Colonic mucosa (tissue), 4 donors: ENCODE results near the gene S100A6. TPM values are rescaled to one million over a fixed set of nuclear protein-coding genes. Genes with fewer than 3 reads are reported as not detected.

Experiments
- DNase-seq: peaks from one replicate; pipeline ENCODE4 v3.0.0-alpha.2; 2020
- H3K27ac ChIP-seq: fragments of 200-600 bp; one replicate; pipeline ENCODE4 v1.8.0; 2021
- H3K27me3 ChIP-seq: fragments of 200-600 bp; one replicate; pipeline ENCODE4 v1.8.0; 2021
- H3K36me3 ChIP-seq: fragments of 200-600 bp; one replicate; pipeline ENCODE4 v1.8.0; 2021
- H3K4me1 ChIP-seq: fragments of 200-600 bp; one replicate; pipeline ENCODE4 v1.8.0; 2021; ENCODE audit warnings: mild to moderate bottlenecking
- H3K4me3 ChIP-seq: fragments of 200-600 bp; one replicate; pipeline ENCODE4 v1.8.0; 2021
- H3K9ac ChIP-seq, 2 donors: one replicate each; pipeline ENCODE4 v1.7.0; 2013; ENCODE audit warnings: control low read depth in 2 of 2, low read depth in 2 of 2, low read length in 2 of 2
- H3K9me3 ChIP-seq: fragments of 200-600 bp; one replicate; pipeline ENCODE4 v1.8.0; 2021
- CTCF ChIP-seq: fragments of 200-600 bp; IDR thresholded peaks from one replicate; pipeline ENCODE4 v1.8.0; 2022; ENCODE audit warnings: antibody characterized with exemption, mild to moderate bottlenecking
- intact Hi-C: fragments of 100-400 bp; cut with DNase I; formaldehyde crosslinking; loops from one replicate; pipeline ENCODE4 v1.14.1; 2022
- total RNA-seq, 2 donors: library from RNA; stranded (reverse); fragmentation: NEBNext Ultra II Directional in 1 of 2; extraction: Animal tissue kit (Norgen Biotek cat#: 25700) in 1 of 2; gene quantifications; one replicate each; pipeline ENCODE4 v1.2.1, GENCODE V29; 2021
- donor health status: healthy.
- donor health status: DM: no; HTN: no; CAD: no.
- donor health status: DM: no; HTN: no; CAD: no.

Gene S100A6
- total RNA-seq, 2 donors from 2014 or later, result 2,444 to 2,474 TPM

GRCh38 chr1:153513023-153513422 is 22.8 kb downstream of the S100A6 start:
- no peak overlapping the region for H3K4me3 ChIP-seq
- no peaks in the 10 kb centered on the region for H3K36me3 ChIP-seq
- H3K9ac ChIP-seq, result no peak overlapping the region
- H3K4me1 ChIP-seq, result peaks cover 10% of the 10 kb centered on the region
- intact Hi-C loops, result loop anchor here (5.0 kb wide), 1 partner anchor 104 kb away; the partner anchor contains the start of gene S100A14
- no peak for DNase-seq
- no peak overlapping the region for H3K27ac ChIP-seq
- H3K27me3 ChIP-seq, result no peaks in the 10 kb centered on the region
- no peaks in the 10 kb centered on the region for H3K9me3 ChIP-seq
- TF ChIP-seq CTCF, result no peak

- H3K27ac ChIP-seq, result no peak overlapping the region
- no peak overlapping the region for H3K9ac ChIP-seq
- H3K9me3 ChIP-seq, result no peaks in the 10 kb centered on the region
Observed at GRCh38 chr1:153510984-153511410, 24.8 kb downstream of the S100A6 start.

GRCh38 chr1:153509729-153510354 is 25.9 kb downstream of the S100A6 start:
- Histone ChIP-seq H3K4me3 (no peak overlapping the region), H3K9ac (no peak overlapping the region), H3K27me3 (no peaks in the 10 kb centered on the region), H3K27ac (no peak overlapping the region), H3K4me1 (no peaks in the 10 kb centered on the region), H3K9me3 (no peaks in the 10 kb centered on the region), H3K36me3 (no peaks in the 10 kb centered on the region)
- peak; percentile 58 for TF ChIP-seq CTCF
- intact Hi-C loops, result loop anchor here (2.0 to 5.0 kb wide), 3 partner anchors 59 to 237 kb away; partner anchors contain the start of gene S100A14
- peak; percentile 82 for DNase-seq

More at GRCh38 chr1:153510984-153511410, 24.8 kb downstream of the S100A6 start:
- Histone ChIP-seq H3K4me3 (no peak overlapping the region), H3K36me3 (no peaks in the 10 kb centered on the region), H3K4me1 (peaks cover 4% of the 10 kb centered on the region), H3K27me3 (no peaks in the 10 kb centered on the region)
- TF ChIP-seq CTCF, result peak; percentile 75
- peak; percentile 91 for DNase-seq
- intact Hi-C loops, result loop anchor here (2.0 to 5.0 kb wide), 2 partner anchors 58 to 106 kb away; partner anchors contain the start of gene S100A14

- Histone ChIP-seq H3K4me1 (no peaks in the 10 kb centered on the region), H3K27me3 (no peaks in the 10 kb centered on the region), H3K9me3 (no peaks in the 10 kb centered on the region), H3K27ac (no peak overlapping the region), H3K9ac (no peak overlapping the region), H3K4me3 (no peak overlapping the region), H3K36me3 (no peaks in the 10 kb centered on the region)
- no peak for DNase-seq
- no peak for TF ChIP-seq CTCF
- intact Hi-C loops, result loop anchor here (5.0 kb wide), 1 partner anchor 238 kb away; no protein-coding TSS in a partner anchor
Observed at GRCh38 chr1:153509036-153509435, 26.8 kb downstream of the S100A6 start.

GRCh38 chr1:153507926-153508583 is 27.7 kb downstream of the S100A6 start:
- Histone ChIP-seq H3K9me3 (no peaks in the 10 kb centered on the region), H3K27ac (peak overlapping the region; percentile 55), H3K27me3 (no peaks in the 10 kb centered on the region), H3K4me1 (no peaks in the 10 kb centered on the region), H3K9ac (no peak overlapping the region), H3K36me3 (no peaks in the 10 kb centered on the region), H3K4me3 (no peak overlapping the region)
- intact Hi-C loops, result loop anchor here (5.0 kb wide), 1 partner anchor 239 kb away; no protein-coding TSS in a partner anchor
- no peak for DNase-seq
- no peak for TF ChIP-seq CTCF
